GM21381 (cell line): Measurements from ENCODE around the gene RGS14.
"Not testable (repeated sequence)": the region's sequence is repeated elsewhere in the genome, so short reads cannot be mapped to it uniquely, and the experiment has no call there.

Source experiments
- ATAC-seq: cut with Tn5 transposase; IDR thresholded peaks from one replicate; pipeline ENCODE4 v1.9.1; 2021; ENCODE audit warnings: mild to moderate bottlenecking, moderate library complexity; ENCODE audit not compliant: unreplicated experiment

RGS14 gene

DNA sequence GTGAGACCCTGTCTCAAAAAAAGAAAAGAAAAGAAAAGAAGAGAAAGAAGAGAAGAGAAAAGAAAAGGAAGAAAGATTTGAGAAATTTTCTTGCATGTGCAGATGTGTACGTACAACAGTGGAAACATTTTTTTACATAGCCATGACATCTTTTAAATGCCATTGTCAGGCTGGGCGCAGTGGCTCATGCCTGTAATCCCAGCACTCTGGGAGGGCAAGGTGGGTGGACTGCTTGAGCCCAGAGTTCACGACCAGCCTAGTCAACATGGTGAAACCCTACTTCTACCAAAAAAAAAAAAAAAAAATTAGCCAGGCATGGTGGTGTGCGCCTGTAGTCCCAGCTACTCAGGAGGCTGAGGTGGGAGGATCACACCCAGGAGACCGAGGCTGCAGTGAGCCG is 12.8 kb upstream of the RGS14 start:
- ATAC-seq: no peak

DNA sequence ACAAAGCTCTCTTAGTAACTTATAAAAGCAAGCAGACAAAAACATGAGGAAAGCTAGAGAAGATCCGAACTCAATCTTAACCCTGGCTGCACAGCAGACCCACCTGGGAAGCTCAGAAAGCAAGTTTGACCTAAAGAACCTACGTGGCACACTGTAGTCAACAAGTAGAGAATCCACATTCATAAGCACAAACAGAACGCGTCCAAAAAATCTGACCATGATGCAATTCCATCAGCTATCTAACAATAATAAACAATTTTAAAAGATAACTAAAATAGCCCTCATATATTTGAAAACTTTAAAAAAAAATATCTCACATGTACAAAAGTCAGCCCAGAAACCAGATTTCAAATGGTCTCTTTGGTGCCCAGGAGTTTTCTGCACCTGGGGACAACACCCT is 10.9 kb upstream of the RGS14 start:
- no peak for ATAC-seq

DNA sequence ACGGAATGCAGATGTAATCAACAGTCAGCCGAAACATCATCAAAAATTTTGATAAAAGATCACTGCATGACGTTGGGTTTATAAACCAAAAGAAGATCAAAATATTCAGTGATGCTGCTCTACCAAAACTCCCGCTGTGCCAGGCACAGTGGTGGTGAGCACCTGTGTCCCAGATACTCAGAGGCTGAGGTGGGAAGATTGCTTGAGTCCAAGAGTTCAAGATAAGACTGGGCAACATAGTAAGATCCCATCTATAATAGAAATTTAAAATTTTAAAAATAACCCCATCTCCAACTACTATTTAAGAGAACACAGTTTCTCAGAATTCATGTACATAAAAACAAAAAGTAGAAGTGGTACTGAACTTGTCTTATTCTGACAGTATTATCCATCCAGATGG is 10.0 kb upstream of the RGS14 start:
- no peak for ATAC-seq

DNA sequence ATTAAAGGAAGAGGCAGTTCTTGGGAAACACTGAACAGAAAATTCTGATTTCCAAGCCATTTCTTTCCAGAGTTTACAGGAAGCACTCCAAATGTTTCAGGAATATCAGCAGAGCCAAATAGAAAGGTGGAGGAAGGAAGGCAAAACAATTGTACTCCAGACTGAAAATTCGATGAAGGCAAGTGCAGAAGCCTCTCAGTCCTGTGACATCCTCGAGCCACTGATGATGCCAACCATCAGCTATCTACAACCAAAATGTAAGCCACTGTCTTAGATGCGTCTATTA is 8.4 kb upstream of the RGS14 start:
- no peak for ATAC-seq

DNA sequence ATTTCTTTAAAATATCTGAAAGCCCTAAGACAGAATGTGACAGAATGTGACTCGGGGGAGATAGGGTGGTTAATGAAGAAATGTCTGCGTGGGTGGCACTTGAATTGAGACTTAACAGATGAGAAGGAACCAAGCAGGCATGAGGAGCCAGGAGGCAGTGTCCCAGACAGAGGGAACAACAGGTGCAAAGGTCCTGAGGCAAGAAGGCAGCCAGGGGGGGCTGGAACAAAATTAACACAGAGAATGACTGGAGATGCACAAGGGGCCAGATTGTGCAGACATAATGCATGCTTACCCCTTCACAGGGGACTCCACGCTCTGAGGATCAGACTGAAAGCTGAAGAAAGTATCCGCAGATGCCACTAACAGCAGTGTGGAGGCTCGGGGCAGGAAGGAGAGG is 8.0 kb upstream of the RGS14 start:
- no peak for ATAC-seq

DNA sequence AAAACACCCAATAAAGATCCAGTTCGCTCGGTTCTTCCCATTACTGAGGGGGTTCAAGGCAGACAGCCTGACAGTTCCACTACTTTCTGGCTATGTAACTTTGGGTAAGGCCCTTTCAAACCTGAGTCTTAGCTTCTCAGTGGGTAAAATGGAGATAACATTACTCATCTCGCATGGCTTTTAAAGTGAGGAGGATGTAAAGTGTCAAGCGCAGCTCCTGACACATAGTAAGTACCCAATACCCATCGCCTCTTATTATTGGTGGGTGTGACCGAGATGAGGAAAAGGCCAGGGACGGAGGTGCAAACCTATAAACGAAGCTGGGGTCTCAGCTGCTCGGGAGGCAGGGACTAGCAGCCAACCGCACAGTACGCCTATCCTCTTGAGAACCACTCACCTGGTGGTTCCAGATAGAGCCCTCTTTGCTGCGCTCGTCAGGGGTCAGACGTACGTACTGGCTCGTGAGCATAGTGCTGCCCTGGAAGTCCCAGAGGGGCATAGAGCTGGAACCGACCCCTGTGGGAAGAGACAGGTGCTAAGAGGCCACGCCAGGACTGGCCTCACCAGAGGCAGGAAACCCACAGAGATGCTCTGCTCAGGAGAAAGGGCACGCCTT is 6.8 kb upstream of the RGS14 start:
- ATAC-seq: no peak

DNA sequence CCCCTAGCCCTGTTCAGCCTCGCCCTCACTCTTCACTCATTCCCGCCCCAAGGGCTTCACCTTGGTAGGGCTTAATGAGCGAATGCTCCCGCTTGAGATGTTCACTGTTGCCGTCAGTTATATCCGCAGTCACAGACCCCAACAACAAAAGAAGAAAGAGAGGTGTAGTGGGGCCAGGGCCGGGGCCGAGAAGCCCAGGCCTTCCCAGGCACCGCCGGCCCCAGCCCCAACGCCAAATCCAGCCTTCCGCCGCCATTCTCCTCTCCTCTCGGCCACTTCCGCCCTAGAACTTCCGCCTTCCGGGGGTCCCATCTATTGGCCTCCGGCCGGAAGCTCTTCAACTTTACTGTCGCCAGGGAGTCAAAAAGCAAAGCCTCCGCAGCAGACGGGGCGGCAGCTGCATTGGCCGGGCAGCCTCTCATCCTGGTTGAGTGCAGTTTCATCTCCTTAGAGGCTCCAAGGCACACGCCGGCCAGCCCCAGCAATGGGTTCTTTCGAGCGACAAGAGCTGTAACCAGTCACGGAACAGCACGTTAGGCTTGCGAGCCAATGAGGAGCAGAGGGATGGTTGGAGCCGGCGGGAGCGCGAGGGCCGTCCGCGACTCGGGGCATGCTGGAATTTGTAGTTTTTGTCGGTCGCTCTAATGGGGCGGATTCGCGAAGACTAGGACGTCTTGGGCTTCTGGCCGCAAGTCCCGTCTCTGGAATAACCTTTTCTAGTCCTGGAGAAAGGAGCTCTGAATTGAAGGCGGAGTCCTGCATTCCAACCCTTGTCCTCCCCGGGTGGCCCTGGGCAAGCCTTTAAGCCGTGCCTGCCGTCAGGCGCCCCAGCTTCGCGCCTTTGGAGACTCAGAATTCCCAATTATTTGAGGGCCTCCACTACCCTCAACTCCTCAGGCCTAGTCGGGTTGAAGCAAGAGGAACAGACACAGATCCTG is 6.1 kb upstream of the RGS14 start, which contains the start of gene LMAN2:
Gene LMAN2 (minus strand): TSS at position 277 of the 938 bp plus-strand sequence. CDS start 21 bp downstream, at position 256.
- peak; percentile 90 for ATAC-seq

DNA sequence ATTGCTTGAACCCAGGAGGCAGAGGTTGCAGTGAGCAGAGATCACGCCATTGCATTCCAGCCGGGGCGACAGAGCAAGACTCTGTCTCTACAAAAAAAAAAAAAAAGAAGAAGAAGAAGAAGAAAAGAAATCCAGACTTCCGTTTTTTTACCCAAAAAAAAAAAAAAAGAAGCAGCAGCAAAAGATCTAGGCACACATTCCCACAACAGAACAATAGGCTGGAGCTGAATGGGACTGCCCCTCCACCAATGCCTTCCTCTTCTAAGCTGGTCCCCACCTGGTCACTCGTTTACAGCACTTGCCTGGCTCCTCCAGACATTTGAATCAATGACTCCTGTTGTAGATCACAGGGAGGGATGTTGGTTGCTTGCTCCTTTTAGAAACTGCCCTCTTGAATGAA is 4.6 kb upstream of the RGS14 start:
- ATAC-seq: no peak

DNA sequence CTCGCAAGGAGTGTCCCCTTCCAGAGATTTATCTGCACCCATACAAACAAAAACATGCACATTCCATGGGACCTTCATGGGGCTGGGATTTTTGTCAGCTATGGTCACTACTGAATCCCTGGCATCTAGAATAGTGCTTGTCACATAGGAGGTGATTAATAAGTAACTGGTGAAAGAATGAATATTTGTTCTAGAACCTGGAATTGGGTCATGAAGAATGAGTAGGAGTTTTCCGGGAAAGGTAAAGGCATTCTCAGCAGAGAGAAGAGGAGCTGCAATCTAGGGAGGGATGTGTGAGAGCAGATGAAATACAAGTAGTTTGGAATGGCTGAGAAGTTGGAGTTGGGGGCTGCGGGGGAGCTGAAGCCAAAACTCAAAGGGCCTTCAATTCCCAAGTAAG is 3.5 kb upstream of the RGS14 start:
- no peak for ATAC-seq

DNA sequence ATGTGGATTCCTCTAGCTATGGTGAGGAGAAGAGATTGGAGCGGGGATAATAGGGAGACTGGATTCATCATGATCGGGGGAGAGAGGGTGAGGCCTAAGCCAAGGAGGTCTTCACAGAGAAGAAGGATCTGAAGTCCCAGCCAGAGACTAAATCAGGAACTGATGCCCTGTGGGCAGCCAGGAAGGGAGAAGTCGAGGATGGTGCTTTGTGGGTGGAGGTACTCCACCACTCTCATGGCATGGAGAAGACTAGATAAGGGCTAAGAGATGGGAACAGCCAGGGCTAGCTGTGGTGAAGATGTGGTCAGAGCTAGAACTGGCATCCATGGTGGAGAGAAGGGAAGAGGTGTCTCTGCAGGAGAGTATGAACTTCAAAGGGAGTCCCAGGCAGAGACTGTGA is 3.0 kb upstream of the RGS14 start:
- no peak for ATAC-seq

DNA sequence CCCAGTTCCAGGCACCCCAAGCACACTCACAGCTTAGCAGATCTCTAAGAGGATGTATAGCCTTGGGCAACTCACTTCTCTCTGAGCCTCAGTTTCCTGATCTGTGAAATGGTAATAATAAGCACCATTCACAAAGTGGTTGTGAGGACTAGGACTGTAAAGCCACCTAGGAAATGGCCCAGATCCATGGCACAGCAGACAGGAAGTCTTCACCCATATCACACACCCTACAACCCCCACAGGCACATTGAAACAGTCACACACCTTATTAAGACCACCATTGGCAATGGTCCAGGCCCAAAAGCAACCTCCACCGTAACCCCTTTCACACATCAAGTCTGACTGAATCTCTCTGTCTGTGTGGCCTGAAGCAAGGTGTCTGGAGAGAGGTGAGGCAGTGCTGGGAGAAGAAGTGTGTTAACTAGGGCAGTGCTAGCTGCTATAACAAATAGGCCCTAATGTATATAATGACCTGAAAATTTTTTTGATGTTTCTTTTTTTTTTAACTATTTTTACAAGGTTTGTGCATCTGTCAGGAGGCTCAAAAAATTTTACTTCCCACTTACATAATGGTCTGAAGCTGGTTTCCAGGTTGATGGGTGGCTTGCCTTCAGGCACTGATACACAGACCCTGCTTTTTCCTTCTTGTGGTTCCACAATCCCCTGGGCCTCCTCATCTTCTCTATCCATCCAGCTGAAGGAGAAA is 2.4 kb upstream of the RGS14 start:
- ATAC-seq: no peak

DNA sequence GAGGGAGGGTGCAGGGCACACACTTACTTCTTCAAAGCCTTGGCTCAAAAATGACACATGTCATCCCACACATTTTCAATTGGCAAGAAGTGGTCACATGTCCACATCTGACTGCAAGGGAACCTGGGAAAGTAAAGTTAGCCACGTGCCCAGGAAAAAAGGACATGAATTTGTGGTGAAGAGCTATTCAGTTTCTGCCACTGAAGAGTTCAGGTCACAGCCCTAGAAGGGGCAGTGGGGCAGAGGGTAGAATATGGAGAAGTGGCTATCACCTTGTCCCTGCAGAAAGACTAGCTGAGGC is 1.9 kb upstream of the RGS14 start:
- no peak for ATAC-seq

DNA sequence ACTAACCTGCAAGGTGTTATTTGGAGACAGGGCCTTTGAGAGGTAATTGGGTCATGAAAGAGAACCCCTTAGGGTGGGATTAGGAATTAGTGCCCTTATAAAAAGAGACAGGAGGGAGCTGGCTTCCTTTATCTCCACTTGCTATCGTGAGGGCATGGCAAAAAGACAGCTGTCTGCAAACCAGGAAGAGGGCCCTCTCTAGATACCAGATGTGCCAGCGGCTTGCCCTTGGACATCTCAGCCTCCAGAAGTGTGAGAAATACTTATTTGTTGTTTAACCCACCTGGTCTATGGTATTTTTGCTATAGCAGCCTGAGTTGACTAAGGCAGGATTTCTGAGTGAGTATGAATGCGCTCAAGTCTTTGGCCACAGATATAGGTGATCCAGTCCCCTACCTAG is 978 bp upstream of the RGS14 start:
- no peak for ATAC-seq

DNA sequence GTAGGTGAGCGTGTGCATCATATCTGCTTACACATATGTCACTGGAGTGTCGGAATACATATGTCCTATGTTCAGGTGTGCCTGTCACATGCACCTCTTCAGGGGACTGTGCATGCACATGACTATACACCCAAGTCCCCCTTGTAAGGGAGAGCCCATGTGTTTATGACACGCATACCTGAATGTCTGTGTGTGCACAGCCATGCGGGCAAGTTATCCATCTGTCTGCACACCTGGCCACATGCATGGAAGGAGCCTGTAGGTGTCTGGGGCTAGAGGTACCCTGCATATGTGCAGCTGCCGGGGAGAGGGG is 622 bp upstream of the RGS14 start:
- no peak for ATAC-seq

DNA sequence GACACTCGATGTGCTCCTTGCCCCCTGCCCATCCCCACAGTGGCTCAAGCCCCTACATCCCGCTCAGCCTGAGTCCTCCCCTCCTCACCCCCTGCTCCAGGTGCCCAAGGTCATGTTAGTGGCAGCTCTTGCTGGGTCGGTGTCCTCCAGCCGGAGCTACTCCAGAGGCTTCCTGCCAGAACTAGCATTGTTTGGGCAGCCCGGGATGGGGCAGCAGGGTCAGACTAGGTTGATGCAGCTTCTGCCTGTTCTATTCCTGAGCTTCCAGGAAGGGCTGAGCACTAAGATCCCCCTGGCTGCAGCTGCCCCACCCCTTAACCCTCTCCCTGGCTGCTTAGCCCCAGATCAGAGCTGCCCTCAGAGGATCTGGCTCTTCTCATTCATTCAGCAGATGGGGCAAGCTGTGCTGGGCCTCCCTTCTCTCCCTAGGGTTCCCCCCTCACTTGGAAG is 671 bp downstream of the RGS14 start:
- no peak for ATAC-seq

DNA sequence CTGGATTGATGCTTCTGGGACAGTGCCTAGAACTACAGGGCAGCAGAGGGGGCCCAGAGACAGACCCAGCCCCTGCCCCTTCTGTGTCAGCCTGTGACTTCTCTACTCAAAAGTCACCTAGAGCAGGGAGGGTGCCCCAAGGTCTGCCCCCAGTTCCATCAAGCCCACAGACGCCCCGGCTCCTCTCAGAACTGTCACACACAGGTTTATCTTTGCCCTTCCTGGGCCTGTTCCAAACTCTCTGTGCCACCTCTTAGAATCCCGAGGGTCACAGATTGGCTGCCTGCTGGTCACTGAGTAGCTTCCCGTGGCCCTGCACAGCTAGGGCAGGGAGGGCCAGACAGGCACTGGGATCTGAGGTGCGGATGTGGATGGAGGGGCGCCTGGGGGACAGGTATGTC is 1.7 kb downstream of the RGS14 start:
- ATAC-seq: no peak

DNA sequence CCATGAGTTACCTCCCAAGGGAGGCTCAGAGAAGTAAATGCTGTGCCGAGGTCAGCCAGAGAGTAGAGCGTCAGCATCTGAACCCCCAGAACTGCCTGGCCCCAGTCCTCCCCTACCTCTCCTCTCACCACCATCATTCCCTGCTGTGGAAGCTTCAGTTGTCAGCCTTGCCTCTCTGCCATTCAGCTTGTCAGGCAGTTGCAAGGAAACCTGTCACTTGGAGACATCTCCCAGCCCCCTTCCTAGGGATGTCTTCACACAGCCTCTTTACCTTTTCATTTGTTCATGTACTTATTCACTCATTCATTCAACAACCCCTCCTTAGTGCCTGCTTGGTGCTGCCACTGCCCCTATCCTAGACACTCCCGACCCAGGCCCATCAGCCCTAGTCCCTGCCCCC is 2.1 kb downstream of the RGS14 start:
- ATAC-seq: no peak

DNA sequence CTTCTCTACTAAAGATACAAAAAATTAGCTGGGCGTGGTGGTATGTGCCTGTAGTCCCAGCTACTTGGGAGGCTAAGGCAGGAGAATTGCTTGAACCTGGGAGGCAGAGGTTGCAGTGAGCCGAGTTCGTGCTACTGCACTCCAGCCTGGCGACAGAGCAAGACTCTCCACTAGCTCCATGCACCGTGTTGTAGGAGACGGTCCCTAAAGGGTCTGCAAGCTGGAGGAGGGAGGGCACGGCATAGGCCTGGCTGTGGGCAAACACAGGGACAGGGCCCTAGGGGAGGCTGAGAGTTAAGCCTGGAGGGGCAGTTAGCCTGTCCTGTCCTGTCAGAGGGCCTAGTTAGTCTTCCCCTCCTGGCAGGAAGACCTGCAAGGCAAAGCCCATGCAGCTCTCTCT is 3.0 kb downstream of the RGS14 start:
- not testable (repeated sequence) for ATAC-seq

DNA sequence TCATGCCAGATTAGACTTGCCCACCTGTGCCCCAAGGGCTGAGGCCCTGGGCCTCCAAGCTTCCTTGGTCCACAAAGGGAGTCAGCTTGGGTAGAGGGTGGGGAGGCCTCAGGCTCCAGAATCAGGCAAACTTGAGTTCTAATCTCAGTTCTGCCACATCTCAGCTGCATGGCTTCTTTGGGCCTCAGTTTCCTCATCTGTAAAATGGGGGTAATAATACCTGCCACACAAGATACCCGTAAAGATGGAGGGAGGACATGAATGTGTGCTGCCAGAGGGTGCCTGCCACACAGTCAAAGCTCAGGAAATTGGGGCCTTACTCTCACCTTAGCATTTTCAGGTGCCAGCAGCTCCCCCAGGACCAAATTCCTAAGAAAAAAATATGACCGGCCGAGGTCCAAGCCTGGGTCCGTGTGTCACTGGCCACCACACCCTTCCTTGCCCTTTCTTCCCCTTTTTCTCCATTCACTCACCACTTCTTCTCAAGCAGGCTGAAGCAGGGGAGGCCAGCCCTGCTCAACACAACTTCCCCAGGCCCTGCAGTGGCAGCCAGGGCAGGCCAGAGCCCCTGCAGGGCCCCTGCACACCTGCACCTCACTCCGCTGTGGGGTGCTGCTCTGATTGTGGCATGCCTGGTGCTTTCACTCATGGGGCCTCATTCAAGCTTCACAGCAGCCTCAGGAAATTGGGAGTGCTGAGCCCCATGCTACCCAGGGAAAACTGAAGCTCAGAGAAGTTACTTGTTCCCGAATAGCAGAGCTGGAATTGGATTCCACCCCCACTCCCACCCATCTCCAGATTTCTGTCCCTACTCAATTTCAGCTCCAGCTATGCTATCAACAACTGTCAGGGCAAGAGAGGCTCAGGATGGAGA is 3.9 kb downstream of the RGS14 start:
- ATAC-seq: no peak

DNA sequence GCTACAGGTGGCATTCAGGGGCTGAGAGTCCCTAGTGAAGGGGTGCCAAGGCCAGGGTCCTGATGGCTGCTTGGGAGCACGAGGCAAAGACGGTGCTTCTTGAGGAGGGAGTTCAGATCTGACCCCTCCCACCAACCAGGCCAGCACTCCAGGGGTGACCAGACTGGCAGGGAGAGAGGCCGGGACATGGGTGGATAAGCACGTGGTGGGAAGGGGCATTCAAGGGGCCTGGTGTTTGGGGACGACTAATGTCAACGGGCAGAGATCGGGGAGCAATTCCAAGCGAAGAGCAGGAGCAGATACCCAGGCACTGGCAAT is 4.5 kb downstream of the RGS14 start:
- ATAC-seq: no peak
